Bronchial epithelial cell (primary cell): Measurements from ENCODE around the gene PDGFC. TPM values are rescaled to one million over a fixed set of nuclear protein-coding genes. Genes with fewer than 3 reads are reported as not detected.
A peak's percentile ranks its signal among the peaks of the same experiment; 100 is the strongest.

ENCODE experiments used
- DNase-seq: peaks from one replicate; pipeline ENCODE4 v3.0.0-alpha.2; 2010; ENCODE audit warnings: low read depth
- FAIRE-seq: peaks from 2 replicates; lab custom pipeline; 2011; peaks lifted over from hg19 to GRCh38; lab: Jason Lieb, UNC
- H3K27me3 ChIP-seq: 2 replicates; pipeline ENCODE4 v1.5.1; 2011; ENCODE audit warnings: low read length; ENCODE audit not compliant: control insufficient read depth, insufficient read depth
- H3K36me3 ChIP-seq: 2 replicates; pipeline ENCODE4 v1.5.1; 2011; ENCODE audit warnings: low read length; ENCODE audit not compliant: control insufficient read depth, insufficient read depth
- H3K4me3 ChIP-seq: 2 replicates; pipeline ENCODE4 v1.5.1; 2011; ENCODE audit warnings: mild to moderate bottlenecking, low read depth, low read length, control low read depth
- CTCF ChIP-seq: IDR thresholded peaks from 2 replicates; pipeline ENCODE4 v1.5.1; 2011; ENCODE audit warnings: mild to moderate bottlenecking, moderate library complexity, low read length, control low read depth, inconsistent platforms; ENCODE audit not compliant: insufficient read depth, severe bottlenecking
- total RNA-seq: library from RNA; depleted of rRNA; stranded (reverse); fragments of >200 nt; gene quantifications from 2 replicates; pipeline ENCODE4 v1.2.1, GENCODE V29; 2014

The PDGFC gene
- 38.7 and 52.2 TPM in 2 replicates for total RNA-seq

- peak; percentile 42 for TF ChIP-seq CTCF
- Histone ChIP-seq H3K27me3 (no peaks in the 10 kb centered on the region), H3K36me3 (no peaks in the 10 kb centered on the region), H3K4me3 (peak within 1 kb of the TSS; percentile 77)
- no peak for FAIRE-seq
- no peak for DNase-seq
These were observed at the start of gene PDGFC for GRCh38 chr4:156971676-156972378. TSS of gene PDGFC (minus strand) at chr4:156971799. CDS start at chr4:156970903, 896 bp downstream.

- no peak for DNase-seq
- no peak for TF ChIP-seq CTCF
- H3K4me3 ChIP-seq, result no peak overlapping the region
- H3K36me3 ChIP-seq, result no peaks in the 10 kb centered on the region
- no peaks in the 10 kb centered on the region for H3K27me3 ChIP-seq
- no peak for FAIRE-seq
These were observed 49.3 kb upstream of the PDGFC start for GRCh38 chr4:157020882-157021281.

- DNase-seq (no peak), FAIRE-seq (no peak)
- no peaks in the 10 kb centered on the region for H3K27me3 ChIP-seq
- no peaks in the 10 kb centered on the region for H3K36me3 ChIP-seq
- H3K4me3 ChIP-seq, result no peak overlapping the region
- no peak for TF ChIP-seq CTCF
These were observed 47.4 kb upstream of the PDGFC start for GRCh38 chr4:157018920-157019490.

DNA sequence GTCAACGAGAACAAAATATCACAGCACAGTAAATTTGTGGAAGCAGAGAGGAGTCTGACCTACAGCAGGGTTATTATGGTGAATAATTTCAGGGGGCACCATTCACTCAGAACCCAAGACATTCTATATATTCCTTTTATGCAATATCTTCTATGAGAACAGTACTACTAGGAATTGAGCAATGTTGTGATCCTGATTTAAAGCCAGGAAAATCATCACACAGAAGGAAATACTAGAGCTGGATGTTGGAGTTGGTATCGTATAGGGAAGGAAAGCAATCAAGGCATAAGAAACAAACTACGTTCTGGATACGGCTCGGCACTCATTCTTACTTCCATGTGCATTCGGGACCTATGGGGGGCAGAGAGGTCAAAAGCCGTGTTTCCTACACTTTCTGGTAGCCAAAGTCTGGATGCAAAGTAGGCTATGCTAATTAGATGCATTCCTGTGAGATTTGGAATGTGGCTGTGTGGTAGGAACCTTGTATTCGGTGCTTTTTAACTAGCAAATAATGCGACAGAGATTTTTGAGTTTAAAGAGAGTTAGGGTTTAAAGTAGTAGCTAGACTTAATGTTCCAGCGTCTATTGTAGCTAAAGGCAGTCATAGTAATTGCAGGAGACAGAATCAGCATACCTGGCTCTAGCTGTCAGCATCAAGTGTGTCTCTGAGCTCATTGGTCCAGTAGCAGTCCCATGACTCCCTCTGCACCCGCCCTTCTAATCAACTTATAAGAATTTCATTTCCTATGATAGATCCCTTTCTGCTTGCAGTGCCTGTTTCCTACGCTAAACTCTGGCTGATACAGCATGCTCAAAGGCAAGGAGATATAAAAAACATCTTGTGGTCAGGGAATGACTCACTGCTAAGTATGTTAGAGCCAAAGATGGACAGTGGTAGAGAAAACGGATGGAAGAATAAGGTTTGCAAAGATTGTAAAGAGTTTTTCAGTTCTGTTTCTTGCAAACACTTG, 43.3 kb upstream of the PDGFC start:
- Histone ChIP-seq H3K27me3 (no peaks in the 10 kb centered on the region), H3K4me3 (no peak overlapping the region), H3K36me3 (no peaks in the 10 kb centered on the region)
- no peak for TF ChIP-seq CTCF
- DNase-seq, result peak; percentile 45
- peak; percentile 62 for FAIRE-seq

GRCh38 chr4:157013656-157014055, 42.1 kb upstream of the PDGFC start:
- FAIRE-seq, result no peak

More at GRCh38 chr4:157013656-157014055, 42.1 kb upstream of the PDGFC start:
- DNase-seq, result peak; percentile 17
- Histone ChIP-seq H3K36me3 (no peaks in the 10 kb centered on the region), H3K4me3 (no peak overlapping the region), H3K27me3 (no peaks in the 10 kb centered on the region)
- no peak for TF ChIP-seq CTCF
